Endodermal cell (in vitro differentiated cells): Measurements from ENCODE around the gene PRRT1B. TPM values are rescaled to one million over a fixed set of nuclear protein-coding genes. Genes with fewer than 3 reads are reported as not detected.

Experiments used
- DNase-seq: peaks from one replicate; pipeline ENCODE4 v3.0.0-alpha.2; 2017
- H3K27ac ChIP-seq: 2 replicates; pipeline ENCODE4 v1.5.1; 2013; ENCODE audit warnings: mild to moderate bottlenecking, low read depth, low read length, moderate library complexity
- H3K27me3 ChIP-seq: 2 replicates; pipeline ENCODE4 v1.6.1; 2013; ENCODE audit warnings: mild to moderate bottlenecking, low read length, moderate library complexity; ENCODE audit not compliant: insufficient read depth, control insufficient read depth, poor library complexity, severe bottlenecking
- H3K36me3 ChIP-seq: 2 replicates; pipeline ENCODE4 v1.7.0; 2013; ENCODE audit warnings: mild to moderate bottlenecking, low read length, moderate library complexity; ENCODE audit not compliant: control insufficient read depth, insufficient read depth
- H3K4me1 ChIP-seq: one replicate; pipeline ENCODE4 v1.7.0; 2013; ENCODE audit warnings: low read length; ENCODE audit not compliant: control insufficient read depth, insufficient read depth
- H3K4me3 ChIP-seq: 2 replicates; pipeline ENCODE4 v1.5.1; 2013; ENCODE audit warnings: mild to moderate bottlenecking, low read length, moderate library complexity
- H3K9ac ChIP-seq: 2 replicates; pipeline ENCODE4 v1.6.1; 2013; ENCODE audit warnings: mild to moderate bottlenecking, low read length, moderate library complexity; ENCODE audit not compliant: poor library complexity, severe bottlenecking; ENCODE audit errors: extremely low read depth
- H3K9me3 ChIP-seq: 2 replicates; pipeline ENCODE4 v1.6.1; 2013; ENCODE audit warnings: mild to moderate bottlenecking, low read length, moderate library complexity; ENCODE audit not compliant: control insufficient read depth
- H3K27ac Mint-ChIP-seq: 2 replicates; pipeline ENCODE4 v1.8.0; 2020; ENCODE audit warnings: mixed read lengths
- H3K27me3 Mint-ChIP-seq: 2 replicates; pipeline ENCODE4 v1.8.0; 2021; ENCODE audit warnings: mild to moderate bottlenecking, mixed read lengths; ENCODE audit not compliant: insufficient read depth
- H3K36me3 Mint-ChIP-seq: 2 replicates; pipeline ENCODE4 v1.8.0; 2020; ENCODE audit warnings: low read depth, mixed read lengths
- H3K4me1 Mint-ChIP-seq: 2 replicates; pipeline ENCODE4 v1.8.0; 2020; ENCODE audit warnings: mixed read lengths
- H3K4me3 Mint-ChIP-seq: 2 replicates; pipeline ENCODE4 v1.8.0; 2020; ENCODE audit warnings: mild to moderate bottlenecking, moderate library complexity, mixed read lengths
- H3K9me3 Mint-ChIP-seq: 2 replicates; pipeline ENCODE4 v1.8.0; 2020; ENCODE audit warnings: mild to moderate bottlenecking, mixed read lengths
- CTCF ChIP-seq: fragments of 200-600 bp; sonication (generic); conservative IDR thresholded peaks from 2 replicates; pipeline ENCODE4 v1.5.0; 2021; ENCODE audit warnings: antibody characterized with exemption, mild to moderate bottlenecking
- WGBS, 2 experiments: methylation state at CpG; one replicate each; pipeline versions ENCODE4 v1.1.5 to v1.1.7; 2013; ENCODE audit warnings: missing lambda C conversion rate in 2 of 2, mixed read lengths in 1 of 2; ENCODE audit not compliant: insufficient coverage in 1 of 2, insufficient read length in 1 of 2; 5-methylcytosine and 5-hydroxymethylcytosine counted together
- total RNA-seq, 2 donors: library from RNA; stranded (reverse); fragmentation: NEBNext Ultra II Directional in 1 of 2; extraction: Animal tissue kit (Norgen Biotek cat#: 25700) in 1 of 2; gene quantifications; 2 replicates in 1 of 2; 3 replicates in 1 of 2; pipeline ENCODE4 v1.2.1, GENCODE V29; 2021

PRRT1B gene
- total RNA-seq, 2 donors from 2014 or later: 42.9 to 71.4 TPM

- no peaks in the 10 kb centered on the region for H3K9me3 ChIP-seq
- H3K4me3 ChIP-seq: no peak overlapping the region
- no peaks in the 10 kb centered on the region for H3K4me1 ChIP-seq
- H3K4me1 Mint-ChIP-seq: no peaks in the 10 kb centered on the region
- peaks cover 23% of the 10 kb centered on the region for H3K36me3 ChIP-seq
- no peak for DNase-seq
- no peak for TF ChIP-seq CTCF
- H3K27me3 ChIP-seq: no peaks in the 10 kb centered on the region
- H3K9me3 Mint-ChIP-seq: no peaks in the 10 kb centered on the region
- peaks cover 45% of the 10 kb centered on the region for H3K36me3 Mint-ChIP-seq
- no peak overlapping the region for H3K27ac ChIP-seq
- no peak overlapping the region for H3K27ac Mint-ChIP-seq
- H3K4me3 Mint-ChIP-seq: no peak overlapping the region
- H3K27me3 Mint-ChIP-seq: no peaks in the 10 kb centered on the region
- WGBS, 2 experiments: 92 to 100% methylated on average over 6 to 8 of the region's 8 CpGs
- H3K9ac ChIP-seq: no peak overlapping the region
These were observed 34.5 kb downstream of the PRRT1B start for GRCh38 chr9:131579789-131580211.

GRCh38 chr9:131580358-131580757, 35.0 kb downstream of the PRRT1B start:
- Mint-ChIP-seq H3K4me1 (no peaks in the 10 kb centered on the region), H3K4me3 (no peak overlapping the region), H3K9me3 (no peaks in the 10 kb centered on the region), H3K27ac (no peak overlapping the region), H3K27me3 (no peaks in the 10 kb centered on the region), H3K36me3 (peaks cover 51% of the 10 kb centered on the region)
- Histone ChIP-seq H3K36me3 (peaks cover 21% of the 10 kb centered on the region), H3K27me3 (no peaks in the 10 kb centered on the region), H3K9me3 (no peaks in the 10 kb centered on the region), H3K27ac (no peak overlapping the region), H3K4me3 (no peak overlapping the region), H3K9ac (no peak overlapping the region), H3K4me1 (no peaks in the 10 kb centered on the region)
- TF ChIP-seq CTCF: no peak
- 93 to 96% methylated on average over 7 to 8 of the region's 9 CpGs for WGBS, 2 experiments
- DNase-seq: no peak

- H3K4me3 ChIP-seq: no peak overlapping the region
- Mint-ChIP-seq H3K27ac (no peak overlapping the region), H3K4me1 (no peaks in the 10 kb centered on the region), H3K9me3 (no peaks in the 10 kb centered on the region), H3K36me3 (peaks cover 58% of the 10 kb centered on the region), H3K27me3 (no peaks in the 10 kb centered on the region), H3K4me3 (no peak overlapping the region)
- no peak overlapping the region for H3K9ac ChIP-seq
- H3K4me1 ChIP-seq: no peaks in the 10 kb centered on the region
- no peak for DNase-seq
- H3K27me3 ChIP-seq: no peaks in the 10 kb centered on the region
- peaks cover 24% of the 10 kb centered on the region for H3K36me3 ChIP-seq
- TF ChIP-seq CTCF: no peak
- WGBS, 2 experiments: 93 to 96% methylated on average over 5 to 8 of the region's 10 CpGs
- H3K9me3 ChIP-seq: no peaks in the 10 kb centered on the region
- no peak overlapping the region for H3K27ac ChIP-seq
These were observed 36.7 kb downstream of the PRRT1B start for GRCh38 chr9:131582056-131582455.
